Mammary epithelial cell (primary cell): Measurements from ENCODE around the gene STK24.

Source experiments
- CTCF ChIP-seq, 2 donors: IDR thresholded peaks in 1 of 2; conservative IDR thresholded peaks in 1 of 2; 2 replicates each; pipeline ENCODE4 v1.5.1; 2011 to 2012; ENCODE audit warnings: inconsistent platforms in 2 of 2, low read length in 2 of 2, mild to moderate bottlenecking in 2 of 2, control low read depth in 1 of 2, low read depth in 1 of 2; ENCODE audit not compliant: insufficient read depth in 1 of 2; ENCODE audit errors: extremely low read depth in 1 of 2
- EZH2 ChIP-seq: IDR thresholded peaks from 2 replicates; pipeline ENCODE4 v1.6.1; 2012; ENCODE audit warnings: low read length, inconsistent platforms, borderline replicate concordance

- TF ChIP-seq CTCF (conservative IDR thresholded peaks at IDR 0.05 in 1 of 2, IDR thresholded peaks at IDR 0.05 in 1 of 2; ENCODE audit: extremely low read depth in 1 of 2, insufficient read depth in 1 of 2, low read depth in 1 of 2, low read length in 2 of 2): no peak
- no peak for TF ChIP-seq EZH2
Measured at GRCh38 chr13:98429531-98429930, 147.4 kb downstream of the STK24 start.
